ENCODE data around the gene TMEM158. TPM values are rescaled to one million over a fixed set of nuclear protein-coding genes. Genes with fewer than 3 reads are reported as not detected.

TMEM158 gene
- total RNA-seq, 1 experiment from 2014 or later: 25.8 TPM

GRCh38 chr3:45209526-45209925 is 16.6 kb downstream of the TMEM158 start:
- no peak for ATAC-seq
- TF ChIP-seq CEBPB (IDR thresholded peaks at IDR 0.05; ENCODE audit: low read depth): no peak
- no peak for TF ChIP-seq EZH2 (IDR thresholded peaks at IDR 0.05)
- no peak for TF ChIP-seq ZFX (IDR thresholded peaks at IDR 0.05)
- TF ChIP-seq CBX3 (IDR thresholded peaks at IDR 0.05; ENCODE audit: low read depth): no peak
- no peak for TF ChIP-seq ZNF274 (IDR thresholded peaks at IDR 0.05; ENCODE audit: low read depth, low read length)
- no peak for TF ChIP-seq SRF (IDR thresholded peaks at IDR 0.05; ENCODE audit: low read depth)
- TF ChIP-seq EGR1 (IDR thresholded peaks at IDR 0.05; ENCODE audit: low read depth): no peak
- TF ChIP-seq POLR2AphosphoS5 (IDR thresholded peaks at IDR 0.05; ENCODE audit: low read depth, low read length): no peak
- TF ChIP-seq SIN3A (IDR thresholded peaks at IDR 0.05; ENCODE audit: low read depth): no peak
- no peak for TF ChIP-seq SP1 (IDR thresholded peaks at IDR 0.05; ENCODE audit: low read depth)
- no peak for TF ChIP-seq CTCF (IDR thresholded peaks at IDR 0.05 in 2 of 3, conservative IDR thresholded peaks at IDR 0.05 in 1 of 3; ENCODE audit: borderline replicate concordance in 1 of 3, insufficient read depth in 1 of 3, low read depth in 2 of 3, low read length in 2 of 3)
- no peak for TF ChIP-seq TCF7L2 (IDR thresholded peaks at IDR 0.05; ENCODE audit: borderline replicate concordance, extremely low read depth, insufficient read depth, insufficient read length)
- Histone ChIP-seq H3K27ac (ENCODE audit: low read depth, low read length) (no peak overlapping the region), H3K9ac (ENCODE audit: low read length) (no peak overlapping the region), H3K4me1 (ENCODE audit: control insufficient read depth in 1 of 2, insufficient read depth in 2 of 2, low read length in 2 of 2) (peaks cover 5 to 32% of the 10 kb centered on the region in 2 experiments; a peak in 3 of 4 replicates), H3K4me2 (ENCODE audit: low read length) (no peak overlapping the region), H2AFZ (ENCODE audit: low read depth, low read length, poor library complexity, severe bottlenecking) (no peak overlapping the region), H3K9me2 (ENCODE audit: insufficient read depth) (no peaks in the 10 kb centered on the region), H3K9me3 (ENCODE audit: control insufficient read depth in 1 of 2, insufficient read depth in 1 of 2, low read depth in 1 of 2, low read length in 2 of 2) (no peaks in the 10 kb centered on the region), H3K36me3 (ENCODE audit: control insufficient read depth in 1 of 2, insufficient read depth in 2 of 2, low read length in 2 of 2) (no peaks in the 10 kb centered on the region), H4K20me1 (ENCODE audit: insufficient read depth) (no peaks in the 10 kb centered on the region), H3K27me3 (ENCODE audit: insufficient read depth, low read length) (no peaks in the 10 kb centered on the region), H3K79me2 (ENCODE audit: insufficient read depth, low read length) (no peaks in the 10 kb centered on the region), H3K4me3 (replicated peaks in 1 of 2; ENCODE audit: low read depth in 1 of 2, low read length in 2 of 2) (no peak overlapping the region)
- ChIA-PET POLR2A (interaction anchor here (1.5 to 1.8 kb wide), 3 partner anchors 9 to 86 kb away, joined by 5 to 6 read pairs (median 6); no protein-coding TSS in a partner anchor), RAD21 (ENCODE audit: low non-redundant PET in 1 of 2, low total read pairs in 2 of 2, uncharacterized antibody in 2 of 2, unreplicated experiment in 2 of 2) (interaction anchor here (0.5 to 1.6 kb wide), 7 partner anchors 9 to 168 kb away, joined by 3 to 6 read pairs (median 3); partner anchors contain the start of gene CDCP1 (in 1 of the 2)), CTCF (interaction anchor here (0.8 to 5.7 kb wide), 9 partner anchors 9 to 290 kb away, joined by 3 to 94 read pairs (median 8); no protein-coding TSS in a partner anchor)
- no TSS peak for BruUV-seq (replicated peaks)
- intact Hi-C loops (cut with micrococcal nuclease): no loop called here
- DNase-seq (ENCODE audit: low read depth, low spot score): no peak

Data from HCT116 (cell line).